DMS 273 (cell line): Measurements from ENCODE around the gene EPDR1.

Experiments used
- DNase-seq: peaks from one replicate; lab custom pipeline; 2025; ENCODE audit not compliant: unreplicated experiment; lab: John Stamatoyannopoulos, UW

EPDR1 gene

GRCh38 chr7:37920305-37920848 is at the start of gene EPDR1:
Gene EPDR1, plus strand, starts transcription at chr7:37920640. Its CDS starts 300 bp downstream, at chr7:37920940.
- peak; percentile 96 for DNase-seq

- DNase-seq = no peak
These were observed 38.4 kb upstream of the EPDR1 start for GRCh38 chr7:37882086-37882485.

- no peak for DNase-seq
These were observed 27.1 kb upstream of the EPDR1 start for GRCh38 chr7:37893359-37893758.

GRCh38 chr7:37894671-37895070 is 25.8 kb upstream of the EPDR1 start:
- DNase-seq = no peak

GRCh38 chr7:37899712-37900247 is 20.7 kb upstream of the EPDR1 start:
- no peak for DNase-seq

GRCh38 chr7:37901236-37901827 is 19.1 kb upstream of the EPDR1 start:
- DNase-seq = peak; percentile 83

GRCh38 chr7:37901890-37902524 is 18.4 kb upstream of the EPDR1 start:
- peak; percentile 40 for DNase-seq

- no peak for DNase-seq
These were observed 12.1 kb upstream of the EPDR1 start for GRCh38 chr7:37908221-37908788.

GRCh38 chr7:37912756-37913155 is 7.7 kb upstream of the EPDR1 start:
- no peak for DNase-seq

- peak; percentile 21 for DNase-seq
These were observed 5.0 kb upstream of the EPDR1 start for GRCh38 chr7:37915438-37915837.

- peak; percentile 79 for DNase-seq
These were observed 4.3 kb upstream of the EPDR1 start for GRCh38 chr7:37916017-37916672.

GRCh38 chr7:37916673-37917660 is 3.5 kb upstream of the EPDR1 start, which contains the start of gene SFRP4:
Gene SFRP4, minus strand, starts transcription at chr7:37916817. Its CDS starts 280 bp downstream, at chr7:37916537.
- peak; percentile 91 for DNase-seq

GRCh38 chr7:37918526-37918925 is 1.9 kb upstream of the EPDR1 start:
- no peak for DNase-seq

GRCh38 chr7:37920849-37921805 is 687 bp downstream of the EPDR1 start:
- DNase-seq = peak; percentile 92

- DNase-seq = peak; percentile 39
These were observed 1.4 kb downstream of the EPDR1 start for GRCh38 chr7:37921876-37922275.

GRCh38 chr7:37923996-37924395 is 3.6 kb downstream of the EPDR1 start:
- DNase-seq = no peak

GRCh38 chr7:37924491-37925041 is 4.1 kb downstream of the EPDR1 start:
- DNase-seq = no peak

GRCh38 chr7:37925620-37926019 is 5.2 kb downstream of the EPDR1 start:
- DNase-seq = no peak
